Measurements from ENCODE around the gene DBF4. TPM values are rescaled to one million over a fixed set of nuclear protein-coding genes. Genes with fewer than 3 reads are reported as not detected.
A peak's percentile ranks its signal among the peaks of the same experiment; 100 is the strongest.
"Not testable (repeated sequence)": the region's sequence is repeated elsewhere in the genome, so short reads cannot be mapped to it uniquely, and the experiment has no call there.

The DBF4 gene
- total RNA-seq, 2 donors from 2014 or later: 1.6 to 2.2 TPM

GRCh38 chr7:87920578-87920977, 44.3 kb downstream of the DBF4 start:
- no peak overlapping the region for H3K27ac ChIP-seq
- H3K4me1 ChIP-seq: no peaks in the 10 kb centered on the region
- TF ChIP-seq CTCF (IDR thresholded peaks at IDR 0.05): no peak
- H3K9me3 ChIP-seq: no peaks in the 10 kb centered on the region
- no peaks in the 10 kb centered on the region for H3K27me3 ChIP-seq
- H3K4me3 ChIP-seq: no peak overlapping the region
- H3K36me3 ChIP-seq: no peaks in the 10 kb centered on the region
- no peak for DNase-seq (ENCODE audit: low spot score)

DNA sequence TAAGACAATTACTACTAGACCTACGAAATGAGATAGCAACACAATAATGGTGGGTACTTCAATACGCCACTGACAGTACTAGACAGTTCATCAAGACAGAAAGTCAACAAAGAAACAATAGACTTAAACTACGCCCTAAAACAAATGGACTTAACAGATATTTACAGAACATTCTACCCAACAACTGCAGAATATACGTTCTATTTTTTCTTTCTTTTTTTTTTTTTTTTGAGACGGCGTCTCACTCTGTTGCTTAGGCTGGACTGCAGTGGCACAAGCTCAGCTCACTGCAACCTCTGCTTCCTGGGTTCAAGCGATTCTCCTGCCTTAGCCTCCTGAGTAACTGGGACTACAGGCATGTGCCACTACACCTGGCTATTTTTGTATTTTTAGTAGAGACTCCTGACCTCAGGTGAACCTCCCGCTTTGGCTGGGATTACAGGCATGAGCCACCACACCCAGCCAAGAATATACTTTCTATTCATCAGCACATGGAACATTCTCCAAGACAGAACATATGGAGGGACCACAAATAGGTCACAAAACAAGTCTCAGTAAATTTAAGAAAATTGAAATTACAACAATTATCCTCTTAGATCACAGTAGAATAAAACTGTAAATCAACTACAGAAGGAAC, 46.6 kb downstream of the DBF4 start:
- H3K27me3 ChIP-seq; H3K9me3 ChIP-seq; H3K27ac ChIP-seq; H3K4me1 ChIP-seq; DNase-seq (ENCODE audit: low spot score); H3K36me3 ChIP-seq; H3K4me3 ChIP-seq: not testable (repeated sequence)

DNA sequence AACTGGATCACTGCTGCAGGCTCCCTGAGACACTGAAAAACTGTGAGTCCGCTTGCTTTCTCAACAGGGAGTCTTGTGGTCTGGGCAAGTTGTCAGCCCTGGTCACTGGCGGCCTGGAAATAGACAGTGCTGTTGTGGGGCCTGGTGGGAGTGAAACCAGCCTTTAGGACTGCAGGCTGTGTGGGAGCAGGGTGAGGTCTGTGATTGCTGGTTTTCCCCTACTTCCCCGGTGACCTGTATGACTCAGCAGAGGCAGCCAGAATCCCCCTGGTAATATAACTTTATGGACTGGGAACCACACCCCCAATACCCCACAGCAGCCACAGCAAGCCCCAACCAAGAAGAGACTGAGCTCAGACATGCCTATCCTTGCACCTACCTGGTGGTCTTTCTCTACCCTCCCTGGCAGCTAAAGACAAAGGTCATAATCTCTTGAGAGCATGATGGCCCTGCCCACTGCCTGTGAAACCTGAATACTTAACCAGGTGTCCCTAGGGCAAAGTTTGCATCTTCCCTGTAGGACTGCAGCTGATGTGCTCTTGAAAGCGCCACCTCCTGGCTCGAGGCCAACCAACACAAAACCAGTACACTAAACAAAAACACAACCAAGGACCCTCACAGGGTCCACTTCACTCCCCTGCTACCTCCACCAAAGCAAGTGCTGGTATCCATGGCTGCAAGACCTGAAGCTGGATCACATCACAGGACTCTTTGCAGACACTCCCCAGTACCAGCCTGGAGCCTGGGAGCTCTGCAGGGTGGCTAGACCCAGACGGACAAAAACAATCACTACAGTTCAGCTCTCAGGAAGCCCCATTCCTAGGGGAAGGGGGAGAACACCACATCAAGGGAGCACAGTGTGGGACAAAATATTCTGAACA, 50.5 kb downstream of the DBF4 start:
- no peaks in the 10 kb centered on the region for H3K36me3 ChIP-seq
- no peaks in the 10 kb centered on the region for H3K4me1 ChIP-seq
- H3K27me3 ChIP-seq: no peaks in the 10 kb centered on the region
- H3K9me3 ChIP-seq: no peaks in the 10 kb centered on the region
- no peak for DNase-seq (ENCODE audit: low spot score)
- TF ChIP-seq CTCF (IDR thresholded peaks at IDR 0.05): no peak
- H3K4me3 ChIP-seq: no peak overlapping the region
- H3K27ac ChIP-seq: no peak overlapping the region

GRCh38 chr7:87933605-87933952, 57.3 kb downstream of the DBF4 start:
- H3K36me3 ChIP-seq: no peaks in the 10 kb centered on the region
- no peaks in the 10 kb centered on the region for H3K27me3 ChIP-seq
- H3K4me1 ChIP-seq: peaks cover 0 to 9% of the 10 kb centered on the region in 2 donors
- no peak for DNase-seq (ENCODE audit: low spot score)
- no peaks in the 10 kb centered on the region for H3K9me3 ChIP-seq
- no peak for TF ChIP-seq CTCF (IDR thresholded peaks at IDR 0.05)
- peak overlapping the region; percentile 25 to 72 for H3K27ac ChIP-seq
- H3K4me3 ChIP-seq: peak overlapping the region; percentile 64 to 83

DNA sequence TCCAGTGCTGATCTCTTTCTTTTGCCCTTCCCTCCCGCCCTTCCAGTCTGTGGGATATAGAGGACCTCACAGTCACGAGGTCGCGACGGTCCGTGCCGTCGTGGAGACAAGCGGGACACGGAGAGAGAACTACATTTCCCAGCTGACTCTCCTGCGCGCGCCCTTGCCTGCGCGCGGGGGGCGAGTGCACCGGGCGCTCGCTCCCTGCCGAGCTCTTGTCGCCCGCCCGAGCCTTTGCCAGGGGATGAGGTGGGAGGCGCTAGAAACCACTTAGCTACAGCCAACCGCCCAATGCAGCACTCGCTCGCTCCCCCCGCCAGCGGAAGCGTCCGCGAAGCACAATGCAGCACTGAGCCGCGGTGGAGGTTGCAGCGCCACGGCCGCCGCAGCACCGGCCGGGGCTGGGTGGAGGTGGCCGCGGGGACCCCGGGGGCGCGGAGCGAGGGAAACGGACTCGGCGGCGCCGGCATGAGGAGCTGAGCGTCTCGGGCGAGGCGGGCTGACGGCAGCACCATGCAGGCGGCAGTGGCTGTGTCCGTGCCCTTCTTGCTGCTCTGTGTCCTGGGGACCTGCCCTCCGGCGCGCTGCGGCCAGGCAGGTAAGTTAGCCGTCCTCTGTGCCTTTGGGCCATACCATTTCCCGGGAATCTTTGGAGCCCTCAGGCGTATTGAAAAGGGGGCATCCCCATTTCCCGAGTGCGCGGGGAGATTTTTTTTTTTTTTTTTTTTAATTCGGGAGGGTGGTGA, 57.8 kb downstream of the DBF4 start, which contains the start of gene ADAM22:
ADAM22 (plus strand) TSS at position 299 of the 746 bp plus-strand sequence; CDS start at position 514, 215 bp downstream.
- Histone ChIP-seq H3K36me3 (no peaks in the 10 kb centered on the region), H3K4me1 (peaks cover 0 to 9% of the 10 kb centered on the region in 2 donors), H3K27ac (peak within 1 kb of the TSS; percentile 66 to 72), H3K9me3 (no peaks in the 10 kb centered on the region), H3K27me3 (no peaks in the 10 kb centered on the region), H3K4me3 (peak within 1 kb of the TSS; percentile 64 to 83)
- TF ChIP-seq CTCF (IDR thresholded peaks at IDR 0.05): peak in 1 of 2 donors; percentile 38
- peak; percentile 66 for DNase-seq (ENCODE audit: low spot score)
